K562 (cell line): ENCODE results near the gene CALHM2.

ENCODE experiments used
- TF ChIP-seq, protein P1 (sequence below): sonication (generic); formaldehyde crosslinking; IDR thresholded peaks from 2 replicates; pipeline ENCODE4 v1.8.0; 2022; ENCODE audit warnings: mild to moderate bottlenecking, missing genetic modification reagents
- TF ChIP-seq, protein P2 (sequence below): fragments of 200-400 bp; formaldehyde crosslinking; IDR thresholded peaks from 2 replicates; pipeline ENCODE4 v1.6.1; 2017; ENCODE audit warnings: mild to moderate bottlenecking, low read depth, low read length, moderate library complexity

DNA sequence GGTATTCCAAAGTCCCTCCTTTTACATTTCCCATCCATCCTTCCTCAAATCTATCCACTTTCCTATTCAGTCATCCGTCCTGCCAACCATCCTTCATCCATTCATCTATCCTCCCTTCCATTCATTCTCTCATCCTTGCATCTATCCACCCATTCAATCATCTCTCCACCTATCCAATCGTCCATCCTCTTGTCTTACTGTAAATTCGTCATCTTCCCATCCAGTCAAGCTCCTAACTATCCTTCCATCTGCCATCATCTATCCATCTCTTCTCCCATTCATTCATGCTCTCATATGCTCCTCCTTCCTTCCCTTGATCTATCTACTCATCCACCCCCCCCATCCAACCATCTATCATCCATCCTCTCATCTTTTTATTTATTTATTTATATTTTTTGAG lies 21.9 kb upstream of the CALHM2 start:
- TF ChIP-seq, protein P1, sequence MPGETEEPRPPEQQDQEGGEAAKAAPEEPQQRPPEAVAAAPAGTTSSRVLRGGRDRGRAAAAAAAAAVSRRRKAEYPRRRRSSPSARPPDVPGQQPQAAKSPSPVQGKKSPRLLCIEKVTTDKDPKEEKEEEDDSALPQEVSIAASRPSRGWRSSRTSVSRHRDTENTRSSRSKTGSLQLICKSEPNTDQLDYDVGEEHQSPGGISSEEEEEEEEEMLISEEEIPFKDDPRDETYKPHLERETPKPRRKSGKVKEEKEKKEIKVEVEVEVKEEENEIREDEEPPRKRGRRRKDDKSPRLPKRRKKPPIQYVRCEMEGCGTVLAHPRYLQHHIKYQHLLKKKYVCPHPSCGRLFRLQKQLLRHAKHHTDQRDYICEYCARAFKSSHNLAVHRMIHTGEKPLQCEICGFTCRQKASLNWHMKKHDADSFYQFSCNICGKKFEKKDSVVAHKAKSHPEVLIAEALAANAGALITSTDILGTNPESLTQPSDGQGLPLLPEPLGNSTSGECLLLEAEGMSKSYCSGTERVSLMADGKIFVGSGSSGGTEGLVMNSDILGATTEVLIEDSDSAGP (CRISPR knock-in tag) = no peak
- TF ChIP-seq, protein P2, sequence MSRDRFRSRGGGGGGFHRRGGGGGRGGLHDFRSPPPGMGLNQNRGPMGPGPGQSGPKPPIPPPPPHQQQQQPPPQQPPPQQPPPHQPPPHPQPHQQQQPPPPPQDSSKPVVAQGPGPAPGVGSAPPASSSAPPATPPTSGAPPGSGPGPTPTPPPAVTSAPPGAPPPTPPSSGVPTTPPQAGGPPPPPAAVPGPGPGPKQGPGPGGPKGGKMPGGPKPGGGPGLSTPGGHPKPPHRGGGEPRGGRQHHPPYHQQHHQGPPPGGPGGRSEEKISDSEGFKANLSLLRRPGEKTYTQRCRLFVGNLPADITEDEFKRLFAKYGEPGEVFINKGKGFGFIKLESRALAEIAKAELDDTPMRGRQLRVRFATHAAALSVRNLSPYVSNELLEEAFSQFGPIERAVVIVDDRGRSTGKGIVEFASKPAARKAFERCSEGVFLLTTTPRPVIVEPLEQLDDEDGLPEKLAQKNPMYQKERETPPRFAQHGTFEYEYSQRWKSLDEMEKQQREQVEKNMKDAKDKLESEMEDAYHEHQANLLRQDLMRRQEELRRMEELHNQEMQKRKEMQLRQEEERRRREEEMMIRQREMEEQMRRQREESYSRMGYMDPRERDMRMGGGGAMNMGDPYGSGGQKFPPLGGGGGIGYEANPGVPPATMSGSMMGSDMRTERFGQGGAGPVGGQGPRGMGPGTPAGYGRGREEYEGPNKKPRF = no peak
